AG09319 (cell line): ENCODE results near the gene AATK.

Source experiments
- DNase-seq: peaks from one replicate; pipeline ENCODE4 v3.0.0-alpha.2; 2010; ENCODE audit warnings: low read depth; ENCODE audit errors: extremely low read depth
- TF ChIP-seq, protein P1 (sequence below): IDR thresholded peaks from 2 replicates; pipeline ENCODE4 v1.5.1; 2011; ENCODE audit warnings: low read depth, mild to moderate bottlenecking, inconsistent platforms, low read length, moderate library complexity

The AATK gene

DNA sequence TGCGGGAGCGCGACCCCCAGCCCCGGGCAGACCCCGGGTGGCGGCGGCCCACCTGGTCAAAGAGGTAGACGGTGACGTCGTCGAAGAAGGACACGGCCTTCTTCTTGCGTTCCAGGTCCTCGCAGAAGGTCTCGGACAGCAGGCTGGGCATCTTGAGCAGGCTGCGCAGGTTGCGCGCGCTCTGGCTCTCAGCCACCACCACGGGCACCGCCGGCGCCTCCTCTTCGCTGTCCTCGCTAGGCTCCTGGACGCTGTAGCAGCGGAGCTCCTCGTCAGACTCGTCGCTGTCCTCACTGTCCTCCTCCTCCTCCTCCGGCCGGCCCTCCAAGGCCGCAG is 45.9 kb downstream of the AATK start:
- TF ChIP-seq, protein P1, sequence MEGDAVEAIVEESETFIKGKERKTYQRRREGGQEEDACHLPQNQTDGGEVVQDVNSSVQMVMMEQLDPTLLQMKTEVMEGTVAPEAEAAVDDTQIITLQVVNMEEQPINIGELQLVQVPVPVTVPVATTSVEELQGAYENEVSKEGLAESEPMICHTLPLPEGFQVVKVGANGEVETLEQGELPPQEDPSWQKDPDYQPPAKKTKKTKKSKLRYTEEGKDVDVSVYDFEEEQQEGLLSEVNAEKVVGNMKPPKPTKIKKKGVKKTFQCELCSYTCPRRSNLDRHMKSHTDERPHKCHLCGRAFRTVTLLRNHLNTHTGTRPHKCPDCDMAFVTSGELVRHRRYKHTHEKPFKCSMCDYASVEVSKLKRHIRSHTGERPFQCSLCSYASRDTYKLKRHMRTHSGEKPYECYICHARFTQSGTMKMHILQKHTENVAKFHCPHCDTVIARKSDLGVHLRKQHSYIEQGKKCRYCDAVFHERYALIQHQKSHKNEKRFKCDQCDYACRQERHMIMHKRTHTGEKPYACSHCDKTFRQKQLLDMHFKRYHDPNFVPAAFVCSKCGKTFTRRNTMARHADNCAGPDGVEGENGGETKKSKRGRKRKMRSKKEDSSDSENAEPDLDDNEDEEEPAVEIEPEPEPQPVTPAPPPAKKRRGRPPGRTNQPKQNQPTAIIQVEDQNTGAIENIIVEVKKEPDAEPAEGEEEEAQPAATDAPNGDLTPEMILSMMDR, result no peak
- DNase-seq, result no peak

DNA sequence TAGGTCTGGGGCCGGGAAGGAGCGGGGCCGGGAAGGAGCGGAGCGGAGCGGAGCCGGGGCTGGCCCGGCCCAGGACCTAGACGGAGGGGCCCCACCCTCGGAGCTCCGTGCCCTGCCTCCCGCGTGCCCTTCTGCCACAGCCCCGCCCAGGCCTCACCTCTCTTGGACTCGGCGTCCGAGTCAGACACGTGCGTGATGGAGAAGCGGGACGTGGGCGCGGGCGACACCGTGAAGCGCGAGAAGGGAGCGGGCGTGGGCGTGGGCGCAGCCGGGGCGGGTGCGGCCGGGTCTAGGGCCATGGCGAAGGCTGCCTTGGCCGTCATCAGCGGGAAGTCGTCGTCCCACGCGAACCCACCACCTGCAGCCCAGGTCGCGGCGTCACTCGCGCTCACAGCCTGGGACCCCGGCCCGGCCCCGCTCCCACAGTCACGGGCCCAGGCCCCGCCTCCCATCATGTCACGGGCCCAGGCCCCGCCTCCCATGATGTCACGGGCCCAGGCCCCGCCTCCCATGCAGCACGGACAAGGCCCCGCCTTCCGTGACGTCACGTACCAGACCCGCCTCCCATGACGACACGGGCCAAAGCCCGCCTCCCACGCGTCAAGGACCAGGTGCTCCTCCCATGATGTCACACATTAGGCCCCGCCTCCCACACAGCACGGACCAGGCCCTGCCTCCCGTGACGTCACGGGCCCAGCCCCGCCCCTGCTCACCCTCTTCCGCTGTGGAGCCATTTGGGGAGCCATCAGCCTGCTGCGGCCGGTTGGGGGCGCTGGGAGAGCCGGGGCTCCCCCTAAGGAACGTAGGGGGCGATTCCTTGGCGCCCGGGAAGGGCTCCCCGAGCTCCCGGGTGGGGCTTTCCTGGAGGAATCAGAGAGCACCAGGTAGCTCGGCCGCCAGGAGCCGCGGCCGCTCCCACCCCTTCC is 46.5 kb downstream of the AATK start:
- DNase-seq, result peak; percentile 57
- TF ChIP-seq, protein P1, result no peak

DNA sequence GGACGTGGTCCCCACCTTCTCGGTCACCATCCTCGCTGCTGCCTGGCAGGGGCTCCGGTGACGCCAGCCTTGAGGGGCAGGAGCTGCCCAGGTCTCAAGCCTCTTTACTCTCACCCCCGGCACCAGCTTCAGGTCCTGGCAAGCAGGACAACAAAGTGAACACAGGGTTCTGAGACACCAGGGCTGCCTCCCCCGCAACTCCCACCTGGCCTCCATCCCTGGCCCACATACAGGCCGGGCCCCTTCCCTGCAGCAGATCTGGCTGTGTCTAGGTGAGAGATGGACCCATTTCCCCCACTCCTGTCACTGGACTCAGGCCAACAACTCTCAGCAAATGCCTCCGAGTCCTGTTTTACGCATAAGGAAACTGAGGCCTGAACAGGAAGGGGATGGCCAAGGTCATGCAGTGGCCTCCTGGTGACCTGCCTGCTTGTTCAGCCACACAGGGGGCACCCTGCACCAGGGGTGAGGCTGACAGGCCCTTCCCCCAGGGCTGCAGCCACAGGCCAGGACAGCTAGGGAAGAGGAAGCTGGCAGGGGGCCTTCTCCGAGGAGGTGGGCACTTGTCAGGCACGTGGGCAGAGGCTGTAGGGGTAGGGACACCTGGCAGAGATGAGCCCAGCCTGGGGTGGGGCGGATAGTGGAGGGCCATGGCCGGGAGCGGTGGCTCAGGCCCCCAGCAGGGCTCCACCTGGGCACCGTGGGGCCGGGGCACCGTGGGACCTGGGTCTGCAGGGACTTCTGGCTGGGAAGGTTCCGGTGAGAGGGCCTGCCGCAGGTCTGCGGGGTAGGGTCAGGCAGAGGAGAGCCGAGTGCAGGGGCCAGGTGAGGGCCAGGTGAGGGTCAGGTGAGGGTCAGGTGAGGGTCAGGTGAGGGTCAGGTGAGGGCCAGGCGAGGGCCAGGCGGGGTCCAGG is 47.5 kb downstream of the AATK start:
- no peak for DNase-seq
- TF ChIP-seq, protein P1, result no peak

DNA sequence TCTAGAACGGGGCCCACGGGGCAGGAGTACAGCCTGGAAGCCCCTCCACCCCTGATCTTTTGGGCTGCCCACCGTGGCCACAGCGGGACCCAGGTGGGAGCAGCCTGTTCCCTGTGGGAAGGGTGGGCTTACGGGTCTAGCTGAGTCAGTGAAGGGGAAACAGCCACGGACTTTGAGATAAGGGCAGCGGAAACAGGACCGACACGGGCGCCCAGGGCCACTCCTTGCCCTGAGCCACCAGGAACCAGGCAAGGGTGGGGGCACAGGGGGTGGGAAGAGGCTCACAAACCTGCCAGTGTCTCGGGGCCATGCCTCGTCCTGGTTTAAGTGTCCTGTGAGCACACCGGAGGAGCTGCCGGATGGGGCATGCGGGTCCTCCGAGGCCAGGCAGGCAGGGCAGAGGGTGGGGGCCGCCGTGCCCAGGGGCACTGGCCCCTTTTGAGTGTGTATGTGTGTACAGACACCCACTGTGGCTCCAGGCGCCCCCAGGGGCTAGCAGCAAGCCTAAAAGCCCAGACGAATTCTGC is 48.3 kb downstream of the AATK start:
- TF ChIP-seq, protein P1, result no peak
- DNase-seq, result no peak

DNA sequence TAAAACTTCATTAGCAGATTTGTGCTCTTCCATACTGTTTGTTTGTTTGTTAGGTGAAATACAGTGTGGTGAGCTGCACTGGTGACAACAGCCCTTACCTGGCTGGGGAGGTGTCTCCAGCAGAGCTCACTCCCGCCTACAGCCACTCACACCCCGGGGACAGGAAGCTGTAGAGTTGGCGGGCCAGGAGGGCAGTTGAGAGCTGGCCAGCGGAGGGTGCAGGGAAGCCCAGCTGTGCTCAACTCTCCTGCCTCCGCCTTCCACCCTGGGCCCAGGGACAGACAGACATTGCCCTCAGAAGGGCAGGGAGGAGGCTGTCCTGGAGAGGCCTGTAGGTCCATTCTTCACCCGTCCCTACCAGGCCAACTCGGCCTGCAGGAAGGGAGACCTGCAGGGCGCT is 49.3 kb downstream of the AATK start:
- no peak for DNase-seq
- TF ChIP-seq, protein P1, result no peak

DNA sequence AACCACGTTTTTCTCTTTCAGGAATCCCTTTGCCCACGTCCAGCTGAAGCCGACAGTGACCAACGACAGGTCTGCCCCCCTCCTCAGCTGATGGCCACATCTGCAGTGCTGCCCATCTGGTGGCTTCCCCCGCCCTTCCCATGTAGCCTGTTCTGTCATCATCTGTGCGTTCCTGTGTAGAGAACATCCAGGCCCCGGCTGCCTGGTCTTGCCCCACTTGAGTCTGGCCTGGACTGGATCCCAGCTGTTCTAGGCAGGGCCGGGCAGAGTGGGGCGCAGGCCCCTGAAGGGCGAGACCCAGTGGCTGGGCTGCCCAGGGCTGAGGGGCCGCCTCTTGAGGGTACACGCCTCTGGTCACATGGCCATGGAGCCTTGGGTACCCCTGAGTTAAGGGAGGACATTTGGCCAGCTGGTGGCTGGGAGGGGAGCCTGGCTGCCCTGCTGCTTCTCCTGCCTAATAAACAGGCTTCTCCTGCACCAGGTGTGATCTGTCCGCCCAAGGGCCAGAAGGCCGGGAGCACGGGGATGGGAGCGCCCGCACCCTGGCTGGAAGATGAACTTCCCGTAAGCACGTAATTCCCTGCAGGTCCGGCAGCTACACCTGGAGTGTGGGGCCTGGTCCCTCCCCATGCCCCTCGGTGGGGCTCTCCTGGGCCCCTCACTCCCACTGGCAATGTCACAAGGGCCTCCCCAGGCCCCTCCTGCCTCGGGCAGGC is 50.1 kb downstream of the AATK start:
- no peak for DNase-seq
- TF ChIP-seq, protein P1, result no peak
